HG02970 (cell line): Measurements from ENCODE around the gene CTNNA2.

Experiments
- ATAC-seq: cut with Tn5 transposase; IDR thresholded peaks from one replicate; pipeline ENCODE4 v1.9.1; 2021; ENCODE audit warnings: mild to moderate bottlenecking, moderate library complexity, moderate number of reproducible peaks; ENCODE audit not compliant: unreplicated experiment, low FRiP score

The CTNNA2 gene

GRCh38 chr2:79780781-79781180 lies 267.9 kb downstream of the CTNNA2 start:
- ATAC-seq = no peak

- no peak for ATAC-seq
Observed at GRCh38 chr2:79782576-79783452, 270.0 kb downstream of the CTNNA2 start.

DNA sequence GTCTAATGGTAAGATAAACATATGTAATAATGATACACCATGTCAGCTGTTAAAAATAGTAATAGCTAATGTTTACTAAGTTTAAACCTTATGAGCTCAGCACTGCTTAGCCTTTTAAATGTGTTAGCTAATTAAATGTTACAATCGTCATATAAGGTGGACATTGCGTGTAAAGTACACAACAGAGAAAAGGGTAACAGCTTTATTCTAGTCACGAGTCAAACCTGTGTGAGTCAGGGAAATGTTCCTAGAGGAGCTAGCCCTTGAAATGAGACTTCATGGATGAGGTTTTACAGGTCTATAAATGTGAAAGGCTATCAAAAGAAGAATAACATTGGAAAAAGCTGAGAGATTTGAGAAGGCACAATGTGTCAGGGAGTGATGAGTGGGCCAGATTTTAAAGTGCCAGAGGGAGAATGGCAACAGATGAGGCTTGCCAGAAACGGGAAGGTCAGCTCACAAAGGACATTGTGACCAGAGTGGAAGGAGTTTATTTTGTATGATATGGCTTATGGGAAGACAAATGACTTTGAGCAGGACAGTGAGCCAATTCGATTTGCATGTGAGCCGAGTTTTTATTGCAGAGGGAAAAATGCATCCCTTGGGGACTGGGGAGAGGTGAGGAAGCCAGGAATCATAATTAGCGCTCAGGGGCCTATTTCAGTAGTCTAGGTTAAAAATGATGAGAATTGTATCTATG lies 276.3 kb downstream of the CTNNA2 start:
- no peak for ATAC-seq

GRCh38 chr2:79789811-79790210 lies 277.0 kb downstream of the CTNNA2 start:
- no peak for ATAC-seq

DNA sequence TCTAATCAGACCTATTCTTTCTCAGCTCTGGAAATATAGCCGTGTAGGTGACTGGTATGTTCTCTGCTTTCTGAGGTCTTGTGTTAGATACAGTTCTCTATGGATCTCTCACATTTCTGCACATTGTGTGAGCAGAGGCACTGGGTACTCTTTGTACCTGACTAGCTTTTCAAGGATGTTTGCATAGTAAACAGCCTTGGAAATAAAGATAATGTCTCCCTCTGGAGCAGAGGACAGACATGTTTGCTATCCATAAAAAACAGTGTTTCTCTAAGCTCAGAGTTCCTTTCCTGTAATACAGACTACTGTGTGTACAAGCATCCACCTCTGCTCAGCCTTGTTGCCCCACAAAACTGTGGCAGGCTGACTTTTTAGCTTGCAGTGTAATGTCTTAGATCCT lies 279.2 kb downstream of the CTNNA2 start:
- no peak for ATAC-seq

DNA sequence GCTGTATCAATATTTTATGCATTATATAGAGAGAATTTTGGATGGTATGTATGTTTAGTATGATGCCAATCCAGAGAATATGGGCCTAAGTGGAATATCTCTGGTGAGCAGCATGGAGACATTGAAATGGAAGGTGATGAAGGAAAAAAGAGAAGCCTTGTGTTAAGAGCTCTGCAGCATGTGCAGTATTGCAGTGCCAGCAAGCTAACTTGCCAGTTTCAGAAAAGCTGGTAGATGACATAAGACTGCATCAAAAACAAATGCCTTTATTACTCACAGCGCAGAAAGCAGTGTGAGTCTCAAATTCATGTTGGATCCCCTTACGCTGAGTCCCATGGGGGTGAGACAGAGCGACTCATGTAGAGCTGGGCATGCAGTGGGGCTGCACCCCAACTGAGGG lies 280.2 kb downstream of the CTNNA2 start:
- no peak for ATAC-seq

DNA sequence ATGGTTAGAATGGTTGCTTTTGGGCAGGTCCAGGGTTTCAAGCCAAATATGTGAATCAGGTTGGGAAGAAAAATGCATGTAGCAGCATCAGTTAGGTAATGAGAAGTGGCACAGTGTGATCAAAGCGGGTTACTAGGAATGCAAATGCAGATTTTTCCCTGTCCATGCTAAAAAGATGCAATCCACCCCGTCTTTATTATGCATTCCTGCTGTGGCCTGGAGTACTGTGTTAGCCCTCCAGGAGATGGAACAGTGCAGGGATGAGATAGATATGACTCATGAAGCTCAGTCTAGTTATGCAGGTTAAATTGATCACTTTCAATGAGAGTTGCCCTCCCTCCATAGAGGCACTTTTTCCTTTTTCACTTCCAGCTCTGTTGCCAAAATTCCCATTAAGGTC lies 283.8 kb downstream of the CTNNA2 start:
- ATAC-seq = no peak

- no peak for ATAC-seq
Observed at GRCh38 chr2:79798776-79799175, 285.9 kb downstream of the CTNNA2 start.

- ATAC-seq = no peak
Observed at GRCh38 chr2:79799729-79800128, 286.9 kb downstream of the CTNNA2 start.

DNA sequence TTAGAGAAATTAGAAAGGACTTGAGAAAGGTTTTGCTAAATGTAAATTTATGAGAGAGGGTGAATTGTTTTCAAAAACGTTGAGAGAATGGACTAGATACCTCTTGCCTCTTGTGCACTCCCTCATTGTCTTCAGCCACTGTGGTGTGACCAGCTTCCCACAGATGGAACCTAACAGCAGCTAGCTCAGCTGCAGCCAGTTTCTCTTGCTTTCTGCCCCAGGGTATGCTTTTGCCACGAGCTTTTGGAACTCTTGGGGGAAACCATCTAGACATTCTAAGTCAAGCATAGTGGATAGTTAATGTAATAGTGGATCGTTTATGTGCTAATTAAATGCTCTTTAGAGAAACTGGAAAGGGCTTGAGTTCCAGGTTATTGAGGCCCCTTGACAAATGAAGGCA lies 288.2 kb downstream of the CTNNA2 start:
- ATAC-seq = no peak

- ATAC-seq = no peak
Observed at GRCh38 chr2:79817288-79817687, 304.4 kb downstream of the CTNNA2 start.

DNA sequence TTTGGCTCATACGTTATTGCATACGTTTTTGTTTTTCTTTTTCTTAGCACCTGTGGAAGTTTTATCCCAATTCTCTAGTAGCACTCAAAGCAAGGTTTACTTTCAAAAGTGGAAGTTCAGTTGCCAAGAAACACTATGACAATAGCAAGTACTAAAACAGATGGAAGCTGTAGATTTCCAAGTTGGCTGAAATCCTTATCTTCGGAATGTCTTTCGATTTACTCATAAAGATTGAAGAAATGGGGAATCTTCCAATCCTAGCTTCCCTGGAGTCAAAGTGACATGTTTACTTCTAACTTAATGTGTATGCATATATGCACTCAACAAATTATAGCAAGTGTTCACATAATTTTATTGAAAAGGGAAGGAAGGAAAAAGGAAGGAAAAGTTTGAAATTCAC lies 307.4 kb downstream of the CTNNA2 start:
- ATAC-seq = no peak

- no peak for ATAC-seq
Observed at GRCh38 chr2:79822136-79822535, 309.3 kb downstream of the CTNNA2 start.

DNA sequence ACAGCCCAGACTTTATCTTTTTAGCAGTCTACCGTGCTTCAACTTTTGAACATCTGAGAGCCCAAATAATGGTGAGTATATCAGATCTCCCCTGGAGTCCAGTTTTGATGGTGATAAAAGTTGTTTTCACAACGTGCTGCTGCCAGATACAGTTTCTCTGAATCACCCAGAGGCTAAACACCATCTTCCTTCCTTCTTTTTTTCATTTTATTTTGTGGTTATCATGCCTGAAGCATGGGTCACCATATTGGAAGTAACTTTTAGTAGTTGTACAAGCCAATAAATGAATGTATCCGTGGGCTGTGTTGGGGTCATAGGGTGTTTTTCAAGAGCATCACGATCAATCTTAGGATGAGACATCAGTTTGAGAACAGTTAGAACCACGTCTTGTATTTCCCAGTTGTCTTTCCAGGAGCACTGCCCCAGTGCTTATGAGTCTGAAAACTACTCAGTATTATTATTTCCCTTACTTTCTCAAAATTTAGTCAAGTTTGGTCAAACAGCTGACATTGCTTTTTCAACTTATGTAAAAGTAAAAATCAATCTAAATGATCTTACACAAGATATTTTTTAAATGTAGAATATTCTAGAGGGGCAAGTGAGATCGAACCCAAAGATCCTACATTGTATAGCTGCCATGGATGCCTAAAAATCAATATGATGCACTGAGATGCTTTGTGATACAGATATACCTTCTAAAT lies 311.4 kb downstream of the CTNNA2 start:
- no peak for ATAC-seq

DNA sequence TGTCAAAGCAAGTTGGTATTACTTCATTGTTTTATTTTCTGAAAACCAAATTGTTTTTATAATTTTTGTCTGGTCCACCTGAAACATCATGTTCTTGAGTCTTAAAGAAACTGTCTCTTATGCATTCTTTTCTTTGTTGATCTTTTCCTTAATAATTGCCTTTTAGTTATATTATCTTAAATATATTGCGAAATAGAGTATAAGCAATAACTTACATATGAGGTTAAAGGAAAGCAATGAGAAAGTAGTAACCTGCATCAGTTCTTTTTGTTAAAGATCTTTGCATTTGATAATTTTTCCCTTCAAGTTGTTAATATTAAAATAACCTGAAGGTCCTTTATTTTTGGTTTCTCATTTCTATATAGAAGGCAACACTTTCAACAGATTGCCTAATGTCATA lies 315.0 kb downstream of the CTNNA2 start:
- ATAC-seq = no peak

DNA sequence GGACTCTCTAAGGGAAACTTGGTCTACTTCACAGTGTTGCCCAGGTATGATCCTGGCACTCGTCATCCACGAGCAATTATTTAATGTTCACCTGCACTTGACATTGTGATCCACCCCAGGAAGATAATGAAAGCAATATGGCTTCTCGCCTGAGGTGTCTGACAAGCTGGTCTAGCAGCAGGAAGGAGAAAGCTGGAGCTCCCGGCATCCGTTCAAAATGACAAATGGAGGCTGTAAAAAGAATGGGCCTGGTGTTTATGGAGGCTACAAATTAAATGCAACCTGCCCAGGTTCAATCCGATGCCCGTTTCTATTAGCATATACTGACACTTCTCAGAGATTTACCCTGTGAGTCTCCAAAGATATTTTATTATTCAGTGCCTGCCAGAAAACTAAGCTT lies 317.6 kb downstream of the CTNNA2 start:
- ATAC-seq = no peak

DNA sequence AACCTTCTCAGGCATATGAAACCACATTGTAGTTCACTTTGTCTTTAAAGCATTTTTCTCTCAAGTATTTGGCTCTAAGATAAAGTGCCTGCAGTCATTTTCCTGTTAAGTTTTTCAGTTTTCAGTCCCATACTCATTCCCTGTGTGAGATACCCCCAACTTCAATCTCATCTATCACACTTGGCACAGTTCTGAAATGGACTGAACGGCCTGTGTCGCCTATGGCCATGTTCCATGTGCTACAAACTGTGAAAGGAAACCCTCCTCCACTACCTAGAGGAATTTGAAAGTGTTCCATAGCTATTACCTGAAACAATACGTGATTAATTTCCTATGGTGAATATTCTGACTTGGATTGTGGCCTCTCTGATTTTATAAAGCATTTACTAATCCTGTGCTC lies 319.1 kb downstream of the CTNNA2 start:
- no peak for ATAC-seq

GRCh38 chr2:79832511-79833234 lies 319.8 kb downstream of the CTNNA2 start:
- no peak for ATAC-seq

DNA sequence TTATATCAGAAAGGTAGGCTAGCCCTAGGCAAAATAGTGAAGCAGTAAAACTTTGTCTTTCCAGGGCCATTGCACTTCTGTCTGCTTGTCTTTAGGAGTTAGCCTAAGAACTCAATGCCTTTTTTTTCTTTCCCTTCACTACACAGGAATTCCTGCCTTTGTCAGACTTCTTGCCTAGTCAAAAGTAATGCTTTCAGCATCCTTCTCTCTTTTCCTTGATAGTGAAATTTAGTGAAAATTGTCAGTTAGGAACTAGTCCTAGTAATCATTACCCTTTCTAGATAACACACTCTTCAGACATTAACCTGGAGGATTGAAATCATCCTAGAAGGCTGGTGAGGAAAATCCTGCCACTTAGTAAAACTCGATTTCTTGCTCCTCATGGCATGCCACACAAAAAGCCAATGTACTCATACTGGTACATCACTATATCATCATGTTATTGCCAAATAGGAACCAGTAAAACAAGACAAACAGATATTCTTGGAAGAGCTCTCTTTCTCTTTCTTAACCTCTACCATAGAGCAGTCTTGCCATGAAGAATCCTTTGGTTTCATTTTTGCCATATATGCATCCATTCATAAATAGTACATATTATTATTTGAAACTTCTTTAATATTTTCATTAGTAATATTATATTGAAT lies 320.5 kb downstream of the CTNNA2 start:
- no peak for ATAC-seq

DNA sequence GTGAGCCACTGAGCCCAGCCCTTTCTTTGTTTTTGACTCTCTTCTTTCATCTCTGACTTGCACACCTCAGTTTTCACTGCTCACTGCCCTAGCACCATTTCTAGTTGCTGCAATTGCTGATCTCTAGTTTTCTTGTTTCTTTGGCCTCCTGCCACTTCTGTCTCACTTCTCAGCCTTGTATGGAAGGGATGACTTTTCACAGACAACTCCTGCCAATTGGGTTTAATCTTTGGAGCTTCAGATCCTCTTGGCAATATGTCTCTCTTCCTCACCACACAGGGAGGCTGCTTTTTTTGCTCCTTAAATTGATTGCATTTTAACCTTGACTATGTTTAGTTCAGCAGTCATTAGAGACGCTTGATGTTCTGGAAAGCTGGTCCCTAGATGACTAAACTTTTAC lies 323.1 kb downstream of the CTNNA2 start:
- no peak for ATAC-seq
